Endothelial cell of umbilical vein (primary cell): ENCODE measurements around the gene LNPEP. TPM values are rescaled to one million over a fixed set of nuclear protein-coding genes. Genes with fewer than 3 reads are reported as not detected.

Experiments
- BruUV-seq: library from RNA; stranded (reverse); fragments of 400-500 nt; replicated peaks from 2 replicates; lab custom pipeline; 2021; lab: Mats Ljungman, UMichigan
- CTCF ChIA-PET: fragments of 300-600, 350-600 bp; sonication (Branson Sonifier 250); formaldehyde crosslinking; loops from one replicate; lab custom pipeline; 2021; ENCODE audit warnings: antibody characterized with exemption, inconsistent platforms; lab: Charles Lee
- POLR2A ChIA-PET: fragments of 300-600, 350-600 bp; sonication (Branson Sonifier 250); formaldehyde crosslinking; loops from one replicate; lab custom pipeline; 2021; ENCODE audit warnings: antibody characterized with exemption, inconsistent platforms; lab: Charles Lee
- DNase-seq: peaks from one replicate; pipeline ENCODE4 v3.0.0-alpha.2; 2011; ENCODE audit warnings: low read depth, low spot score
- FAIRE-seq: peaks from 2 replicates; lab custom pipeline; 2011; peaks lifted over from hg19 to GRCh38; lab: Jason Lieb, UNC
- H2AFZ ChIP-seq: 2 replicates; pipeline ENCODE4 v1.6.0; 2012; ENCODE audit warnings: low read depth, low read length, control low read depth, inconsistent platforms
- H3K27ac ChIP-seq: 2 replicates; pipeline ENCODE4 v1.5.1; 2011; ENCODE audit warnings: low read depth, mild to moderate bottlenecking, control low read depth, low read length, moderate library complexity; ENCODE audit not compliant: insufficient read depth
- H3K27me3 ChIP-seq, 2 experiments: 2 replicates each; pipeline versions ENCODE4 v1.6.0 to v1.6.1; 2011; ENCODE audit warnings: low read length in 2 of 2, mixed read lengths in 1 of 2; ENCODE audit not compliant: control insufficient read depth in 2 of 2, insufficient read depth in 2 of 2
- H3K36me3 ChIP-seq, 2 experiments: 2 replicates in 1 of 2; 3 replicates in 1 of 2; pipeline ENCODE4 v1.5.1; 2011; ENCODE audit warnings: low read length in 2 of 2, mild to moderate bottlenecking in 1 of 2, moderate library complexity in 1 of 2; ENCODE audit not compliant: control insufficient read depth in 2 of 2, insufficient read depth in 2 of 2; ENCODE audit errors: extremely low read depth in 1 of 2
- H3K4me1 ChIP-seq: 3 replicates; pipeline ENCODE4 v1.5.1; 2011; ENCODE audit warnings: mild to moderate bottlenecking, low read length; ENCODE audit not compliant: control insufficient read depth, insufficient read depth; ENCODE audit errors: extremely low read depth
- H3K4me2 ChIP-seq: 2 replicates; pipeline ENCODE4 v1.6.1; 2011; ENCODE audit warnings: low read length, control low read depth, mixed read lengths; ENCODE audit not compliant: insufficient read depth
- H3K4me3 ChIP-seq, 3 experiments: fragments of 200-600 bp in 1 of 3; sonication (generic), shearing (Covaris generic) in 1 of 3; replicated peaks in 1 of 3; 2 replicates each; pipeline ENCODE4 v1.5.1; 2011 to 2016; ENCODE audit warnings: control low read depth in 3 of 3, low read length in 3 of 3, mild to moderate bottlenecking in 2 of 3, inconsistent platforms in 1 of 3, low read depth in 1 of 3, moderate library complexity in 1 of 3; ENCODE audit not compliant: insufficient read depth in 1 of 3
- H3K79me2 ChIP-seq: 2 replicates; pipeline ENCODE4 v1.6.0; 2012; ENCODE audit warnings: low read length, inconsistent platforms; ENCODE audit not compliant: control insufficient read depth, insufficient read depth
- H3K9ac ChIP-seq: replicated peaks from 2 replicates; pipeline ENCODE3; 2011; ENCODE audit warnings: low read length, control low read depth; ENCODE audit not compliant: insufficient read depth; ENCODE audit errors: extremely low read depth
- H3K9me1 ChIP-seq: replicated peaks from 3 replicates; pipeline ENCODE4 v1.6.0; 2011; ENCODE audit warnings: mild to moderate bottlenecking, low read length; ENCODE audit not compliant: control insufficient read depth, insufficient read depth; ENCODE audit errors: extremely low read depth
- H3K9me3 ChIP-seq: replicated peaks from 2 replicates; pipeline ENCODE4 v1.5.1; 2012; ENCODE audit warnings: low read length, inconsistent platforms; ENCODE audit not compliant: control insufficient read depth, insufficient read depth
- H4K20me1 ChIP-seq: replicated peaks from 2 replicates; pipeline ENCODE3; 2011; ENCODE audit warnings: mild to moderate bottlenecking, low read length; ENCODE audit not compliant: control insufficient read depth, insufficient read depth; ENCODE audit errors: extremely low read depth
- CTCF ChIP-seq, 2 donors: IDR thresholded peaks; 1 replicate in 1 of 2; 2 replicates in 1 of 2; pipeline ENCODE4 v1.5.1; 2011; ENCODE audit warnings: low read length in 2 of 2, mild to moderate bottlenecking in 2 of 2, moderate library complexity in 2 of 2, control low read depth in 1 of 2, inconsistent platforms in 1 of 2, low read depth in 1 of 2; ENCODE audit not compliant: insufficient read depth in 1 of 2; ENCODE audit errors: extremely low read depth in 1 of 2
- FOS ChIP-seq: IDR thresholded peaks from 2 replicates; pipeline ENCODE4 v1.6.1; 2011; ENCODE audit warnings: mild to moderate bottlenecking, low read length, moderate library complexity, borderline replicate concordance; ENCODE audit not compliant: insufficient read depth
- GATA2 ChIP-seq: IDR thresholded peaks from 2 replicates; pipeline ENCODE4 v1.7.0; 2011; ENCODE audit warnings: low read depth, mild to moderate bottlenecking, moderate library complexity, mixed read lengths, low read length; ENCODE audit not compliant: insufficient read length, insufficient read depth
- JUN ChIP-seq: IDR thresholded peaks from 2 replicates; pipeline ENCODE4 v1.6.1; 2011; ENCODE audit warnings: borderline replicate concordance, low read depth; ENCODE audit not compliant: insufficient read length, insufficient read depth
- MAX ChIP-seq: IDR thresholded peaks from 2 replicates; pipeline ENCODE4 v1.6.1; 2011; ENCODE audit not compliant: insufficient read depth, insufficient read length
- MYC ChIP-seq: IDR thresholded peaks from one replicate; pipeline ENCODE4 v1.6.1; 2011; ENCODE audit warnings: mild to moderate bottlenecking, low read depth, low read length
- POLR2A ChIP-seq: IDR thresholded peaks from 2 replicates; pipeline ENCODE4 v1.6.1; 2012; ENCODE audit warnings: low read depth, mild to moderate bottlenecking, control low read depth, low read length
- POLR2AphosphoS5 ChIP-seq: IDR thresholded peaks from 2 replicates; pipeline ENCODE4 v1.6.1; 2012; ENCODE audit warnings: low read depth, mild to moderate bottlenecking, control low read depth, low read length, moderate library complexity; ENCODE audit not compliant: insufficient read depth
- dilution Hi-C: fragments of 300-500 bp; cut with MboI; formaldehyde crosslinking; loops from one replicate; pipeline ENCODE4 v1.15.0; 2019; ENCODE audit warnings: low sequenced_read_pairs; ENCODE audit not compliant: extremely low pct_ligation_motif_present
- intact Hi-C: fragments of 100-400 bp; cut with micrococcal nuclease; formaldehyde crosslinking; loops from one replicate; pipeline ENCODE4 v1.10.0; 2022
- polyA plus RNA-seq, 4 experiments: library from polyadenylated mRNA; depleted of rRNA in 3 of 4; stranded (reverse) in 3 of 4; unstranded in 1 of 4; fragments of >200 nt; gene quantifications; 2 replicates each; pipeline versions ENCODE4 v1.2.1 to v1.2.3, GENCODE V29; 2011 to 2012; ENCODE audit warnings: missing spikeins in 1 of 4
- total RNA-seq: library from RNA; stranded (reverse); gene quantifications from 2 replicates; pipeline ENCODE4 v1.2.3, GENCODE V29; 2021

LNPEP gene
- total and polyA plus RNA-seq, 2 donors (not counting 3 experiments of a cell fraction or from before 2014, with no cell fraction given): 7.0 to 23.5 TPM

DNA sequence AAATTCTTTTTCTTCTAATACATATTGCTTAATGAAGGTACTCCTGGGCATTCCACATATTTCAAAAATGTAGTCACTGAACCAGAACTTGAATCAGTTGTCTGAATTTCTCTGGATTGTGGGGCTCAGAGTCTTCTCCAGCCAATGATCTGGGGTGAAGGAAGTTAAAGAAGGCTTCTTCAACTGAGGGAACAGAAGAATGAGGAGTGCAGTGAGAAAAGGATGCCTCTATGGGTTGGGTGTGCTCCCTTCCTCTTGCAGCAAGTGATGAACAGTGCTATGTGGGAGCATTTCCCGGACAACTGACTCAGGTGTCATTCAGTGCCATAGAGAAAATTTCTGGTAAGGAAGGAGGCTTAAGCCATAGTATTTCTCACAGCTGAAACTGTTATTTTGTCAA lies 7.9 kb downstream of the LNPEP start:
- FAIRE-seq (no peak), DNase-seq (no peak)
- no peaks in the 10 kb centered on the region for H3K36me3 ChIP-seq
- no peak overlapping the region for H3K4me2 ChIP-seq
- H4K20me1 ChIP-seq: peaks cover 6% of the 10 kb centered on the region
- TF ChIP-seq JUN (no peak), POLR2A (no peak), MAX (no peak), GATA2 (no peak), POLR2AphosphoS5 (no peak), MYC (no peak), CTCF (IDR thresholded peaks at IDR 0.05; ENCODE audit: extremely low read depth in 1 of 2, insufficient read depth in 1 of 2, low read depth in 1 of 2, low read length in 2 of 2) (no peak), FOS (no peak)
- CTCF ChIA-PET: no interaction called here
- H3K9me3 ChIP-seq: no peaks in the 10 kb centered on the region
- no peak overlapping the region for H2AFZ ChIP-seq
- H3K27ac ChIP-seq: no peak overlapping the region
- intact Hi-C loops: no loop called here
- POLR2A ChIA-PET: no interaction called here
- H3K4me3 ChIP-seq: no peak overlapping the region
- dilution Hi-C loops: no loop called here
- H3K9ac ChIP-seq: no peak overlapping the region
- H3K27me3 ChIP-seq: no peaks in the 10 kb centered on the region
- H3K9me1 ChIP-seq: no peaks in the 10 kb centered on the region
- peaks cover 23% of the 10 kb centered on the region for H3K79me2 ChIP-seq
- no peaks in the 10 kb centered on the region for H3K4me1 ChIP-seq
- no TSS peak for BruUV-seq
